HG03558 (cell line): ENCODE measurements around the gene DISP3.

ENCODE experiments used
- ATAC-seq: cut with Tn5 transposase; IDR thresholded peaks from one replicate; pipeline ENCODE4 v1.9.1; 2021; ENCODE audit warnings: moderate number of reproducible peaks; ENCODE audit not compliant: unreplicated experiment; ENCODE audit errors: extremely low read depth

Gene DISP3

GRCh38 chr1:11483581-11484320 lies 4.8 kb downstream of the DISP3 start:
- ATAC-seq: no peak

- ATAC-seq: no peak
Measured at GRCh38 chr1:11484321-11484655, 5.3 kb downstream of the DISP3 start.

GRCh38 chr1:11485191-11485590 lies 6.2 kb downstream of the DISP3 start:
- ATAC-seq: no peak

GRCh38 chr1:11486231-11487009 lies 7.5 kb downstream of the DISP3 start:
- no peak for ATAC-seq

GRCh38 chr1:11487196-11487751 lies 8.3 kb downstream of the DISP3 start:
- no peak for ATAC-seq

GRCh38 chr1:11488201-11488770 lies 9.3 kb downstream of the DISP3 start:
- ATAC-seq: no peak

GRCh38 chr1:11488966-11489625 lies 10.1 kb downstream of the DISP3 start:
- ATAC-seq: no peak

- no peak for ATAC-seq
Measured at GRCh38 chr1:11492235-11492634, 13.3 kb downstream of the DISP3 start.

GRCh38 chr1:11493972-11494655 lies 15.2 kb downstream of the DISP3 start:
- no peak for ATAC-seq

GRCh38 chr1:11494771-11495170 lies 15.8 kb downstream of the DISP3 start:
- ATAC-seq: no peak

- ATAC-seq: no peak
Measured at GRCh38 chr1:11495579-11495978, 16.6 kb downstream of the DISP3 start.

- no peak for ATAC-seq
Measured at GRCh38 chr1:11496551-11497080, 17.7 kb downstream of the DISP3 start.

- ATAC-seq: no peak
Measured at GRCh38 chr1:11498956-11499594, 20.1 kb downstream of the DISP3 start.

- no peak for ATAC-seq
Measured at GRCh38 chr1:11499601-11500331, 20.8 kb downstream of the DISP3 start.

- no peak for ATAC-seq
Measured at GRCh38 chr1:11500881-11501280, 21.9 kb downstream of the DISP3 start.

- ATAC-seq: no peak
Measured at GRCh38 chr1:11501491-11501897, 22.5 kb downstream of the DISP3 start.

- ATAC-seq: no peak
Measured at GRCh38 chr1:11501906-11502485, 23.0 kb downstream of the DISP3 start.

- no peak for ATAC-seq
Measured at GRCh38 chr1:11502516-11502915, 23.6 kb downstream of the DISP3 start.
